Measurements from ENCODE around the gene ITSN2.
A peak's percentile ranks its signal among the peaks of the same experiment; 100 is the strongest.

ITSN2 gene

DNA sequence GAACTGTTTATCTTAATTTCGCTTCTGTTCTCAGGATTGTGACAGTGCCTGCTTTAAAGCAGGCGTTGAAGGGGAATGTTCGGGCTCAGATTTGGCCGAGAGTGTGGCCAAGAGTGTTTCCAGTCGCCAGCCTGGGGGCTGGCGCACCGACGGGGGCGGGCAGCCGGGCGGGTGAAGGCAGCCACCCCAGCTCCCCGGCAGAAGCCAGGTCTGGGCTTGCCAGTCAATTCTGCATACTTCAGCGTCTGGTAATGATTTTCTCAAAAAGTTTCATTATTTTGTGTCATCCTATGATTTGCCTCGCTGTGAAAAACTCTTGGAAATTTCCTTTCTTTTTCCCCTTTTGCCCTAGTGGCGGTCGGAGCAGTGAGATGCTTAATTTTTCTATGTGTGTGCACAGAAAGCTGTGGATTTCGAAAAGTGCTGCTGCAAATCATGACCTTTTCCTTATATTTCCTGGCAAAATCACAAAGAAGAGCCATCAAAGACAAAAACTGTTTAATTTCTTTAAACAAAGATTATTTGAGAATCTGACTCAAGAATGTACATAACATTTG, 184.6 kb downstream of the ITSN2 start:
- peak; percentile 4 for DNase-seq (ENCODE audit: low read depth)
- TF ChIP-seq, protein P1, sequence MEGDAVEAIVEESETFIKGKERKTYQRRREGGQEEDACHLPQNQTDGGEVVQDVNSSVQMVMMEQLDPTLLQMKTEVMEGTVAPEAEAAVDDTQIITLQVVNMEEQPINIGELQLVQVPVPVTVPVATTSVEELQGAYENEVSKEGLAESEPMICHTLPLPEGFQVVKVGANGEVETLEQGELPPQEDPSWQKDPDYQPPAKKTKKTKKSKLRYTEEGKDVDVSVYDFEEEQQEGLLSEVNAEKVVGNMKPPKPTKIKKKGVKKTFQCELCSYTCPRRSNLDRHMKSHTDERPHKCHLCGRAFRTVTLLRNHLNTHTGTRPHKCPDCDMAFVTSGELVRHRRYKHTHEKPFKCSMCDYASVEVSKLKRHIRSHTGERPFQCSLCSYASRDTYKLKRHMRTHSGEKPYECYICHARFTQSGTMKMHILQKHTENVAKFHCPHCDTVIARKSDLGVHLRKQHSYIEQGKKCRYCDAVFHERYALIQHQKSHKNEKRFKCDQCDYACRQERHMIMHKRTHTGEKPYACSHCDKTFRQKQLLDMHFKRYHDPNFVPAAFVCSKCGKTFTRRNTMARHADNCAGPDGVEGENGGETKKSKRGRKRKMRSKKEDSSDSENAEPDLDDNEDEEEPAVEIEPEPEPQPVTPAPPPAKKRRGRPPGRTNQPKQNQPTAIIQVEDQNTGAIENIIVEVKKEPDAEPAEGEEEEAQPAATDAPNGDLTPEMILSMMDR (IDR thresholded peaks at IDR 0.05; ENCODE audit: low read length, missing control alignments), result peak; percentile 2
- peak overlapping the region; percentile 32 for H3K4me3 ChIP-seq (replicated peaks; ENCODE audit: low read depth, low read length)

DNA sequence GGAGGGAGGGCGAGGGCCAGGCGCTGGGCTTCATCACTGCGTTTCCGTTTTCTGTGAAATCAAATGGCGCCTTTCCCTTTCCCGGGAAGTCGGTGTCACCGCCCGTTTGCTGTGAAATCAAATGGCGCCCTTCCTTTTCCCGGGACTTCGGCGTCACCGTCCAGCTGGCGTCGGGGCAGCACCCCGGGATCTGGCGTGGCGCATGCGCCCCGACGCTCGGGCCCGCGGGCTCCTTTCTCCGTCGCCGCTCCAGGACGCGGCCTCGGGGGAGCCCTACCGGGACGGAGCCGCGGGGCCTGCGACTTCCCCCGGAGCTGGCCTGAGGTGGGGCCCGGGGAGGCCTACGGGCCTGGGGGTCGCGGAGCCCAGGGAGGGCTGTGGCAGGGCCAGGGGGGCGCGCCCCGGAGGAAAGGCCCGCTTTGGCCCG, 185.5 kb downstream of the ITSN2 start, which contains the start of gene FAM228A:
Gene FAM228A, plus strand, starts transcription at position 203 of the 427 bp plus-strand sequence. CDS start 428 bp downstream, outside the sequence.
- DNase-seq (ENCODE audit: low read depth), result no peak
- H3K4me3 ChIP-seq (replicated peaks; ENCODE audit: low read depth, low read length), result peak within 1 kb of the TSS; percentile 32
- TF ChIP-seq, protein P1 (IDR thresholded peaks at IDR 0.05; ENCODE audit: low read length, missing control alignments), result no peak

DNA sequence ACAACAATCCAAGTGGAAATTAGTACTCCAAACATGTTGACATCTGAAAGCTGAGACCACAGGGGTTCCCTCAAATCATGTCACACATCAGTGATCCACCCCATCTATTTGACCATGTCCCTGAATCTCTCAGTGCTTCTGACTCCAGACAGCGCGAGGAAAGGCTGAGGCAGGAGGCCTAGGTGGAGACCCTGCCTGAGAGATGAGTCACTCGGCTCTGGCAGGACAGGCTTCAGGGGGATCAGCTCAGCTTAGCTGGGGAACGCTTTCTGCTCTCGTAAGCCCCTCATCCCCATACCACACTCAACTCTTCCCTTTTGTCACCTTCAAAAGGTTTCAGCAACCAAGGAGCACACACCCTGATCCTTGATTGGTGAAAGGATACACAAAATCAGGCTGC, 191.3 kb downstream of the ITSN2 start:
- TF ChIP-seq, protein P1 (IDR thresholded peaks at IDR 0.05; ENCODE audit: low read length, missing control alignments), result no peak
- no peak overlapping the region for H3K4me3 ChIP-seq (replicated peaks; ENCODE audit: low read depth, low read length)
- DNase-seq (ENCODE audit: low read depth), result no peak

DNA sequence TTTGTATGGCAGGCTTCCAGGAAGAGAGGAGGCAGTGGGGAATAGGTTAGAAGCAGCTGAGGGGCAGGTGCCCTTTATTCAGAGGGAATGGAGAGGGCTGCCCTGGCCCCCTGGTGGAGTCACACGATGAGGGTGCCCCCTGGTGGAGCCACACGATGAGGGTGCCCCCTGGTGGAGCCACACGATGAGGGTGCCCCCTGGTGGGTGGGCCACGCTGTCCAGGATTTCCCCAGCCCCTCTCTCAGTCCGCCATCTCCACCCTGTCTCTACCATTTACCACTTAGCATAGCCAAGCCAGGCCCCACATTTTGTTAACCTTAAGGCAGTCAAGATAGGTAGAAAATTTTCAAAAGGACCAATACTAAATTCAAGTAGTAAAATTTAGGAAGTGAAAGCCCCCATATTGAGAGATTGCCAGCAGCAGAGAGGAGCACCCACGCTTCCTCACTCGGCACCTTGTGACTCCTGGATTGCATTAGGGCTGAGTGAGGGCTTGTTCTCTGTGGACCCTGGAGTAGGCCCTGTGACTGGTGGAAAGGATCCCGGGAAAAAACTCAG, 195.8 kb downstream of the ITSN2 start:
- no peak overlapping the region for H3K4me3 ChIP-seq (replicated peaks; ENCODE audit: low read depth, low read length)
- TF ChIP-seq, protein P1 (IDR thresholded peaks at IDR 0.05; ENCODE audit: low read length, missing control alignments), result peak; percentile 54
- peak; percentile 13 for DNase-seq (ENCODE audit: low read depth)

DNA sequence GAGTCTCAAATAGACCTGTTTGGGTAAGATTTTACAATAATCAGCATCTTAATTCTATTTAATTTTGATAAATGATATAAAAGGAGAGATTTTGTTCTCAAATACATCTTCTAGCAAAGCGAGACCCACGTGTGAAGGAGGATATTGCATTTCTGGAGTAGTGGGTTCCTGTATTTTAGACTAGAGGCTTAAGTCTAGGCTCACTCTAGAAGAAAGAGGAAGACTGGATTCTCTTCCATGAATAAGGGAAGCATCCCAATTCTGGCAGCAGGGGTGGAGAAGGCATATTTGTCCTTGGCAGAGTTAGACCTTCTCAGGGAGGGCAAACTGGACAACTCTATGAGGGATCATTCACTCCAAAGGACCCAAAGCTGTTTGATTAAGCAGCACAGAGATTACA, 196.7 kb downstream of the ITSN2 start:
- DNase-seq (ENCODE audit: low read depth), result no peak
- H3K4me3 ChIP-seq (replicated peaks; ENCODE audit: low read depth, low read length), result no peak overlapping the region
- TF ChIP-seq, protein P1 (IDR thresholded peaks at IDR 0.05; ENCODE audit: low read length, missing control alignments), result no peak

DNA sequence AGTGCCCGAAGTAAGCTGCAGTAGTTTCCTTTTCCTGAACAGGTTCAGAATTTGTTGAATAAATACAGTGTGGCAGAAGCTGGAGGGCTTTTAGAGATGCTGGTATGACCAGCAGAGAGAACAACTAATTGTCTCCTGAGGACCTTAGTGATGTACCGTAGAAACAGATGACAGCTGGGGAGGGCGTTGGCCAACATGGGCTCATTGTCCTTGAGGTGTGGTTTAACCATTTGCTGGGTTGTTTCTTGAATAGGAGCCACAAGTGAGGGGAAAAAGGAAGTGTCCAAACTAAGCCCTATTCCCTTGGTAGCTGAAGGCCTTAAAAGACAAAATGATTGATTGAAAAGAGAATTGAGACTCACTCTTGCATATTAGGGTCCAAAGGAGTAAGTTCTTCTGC, 197.2 kb downstream of the ITSN2 start:
- no peak overlapping the region for H3K4me3 ChIP-seq (replicated peaks; ENCODE audit: low read depth, low read length)
- DNase-seq (ENCODE audit: low read depth), result no peak
- TF ChIP-seq, protein P1 (IDR thresholded peaks at IDR 0.05; ENCODE audit: low read length, missing control alignments), result no peak

DNA sequence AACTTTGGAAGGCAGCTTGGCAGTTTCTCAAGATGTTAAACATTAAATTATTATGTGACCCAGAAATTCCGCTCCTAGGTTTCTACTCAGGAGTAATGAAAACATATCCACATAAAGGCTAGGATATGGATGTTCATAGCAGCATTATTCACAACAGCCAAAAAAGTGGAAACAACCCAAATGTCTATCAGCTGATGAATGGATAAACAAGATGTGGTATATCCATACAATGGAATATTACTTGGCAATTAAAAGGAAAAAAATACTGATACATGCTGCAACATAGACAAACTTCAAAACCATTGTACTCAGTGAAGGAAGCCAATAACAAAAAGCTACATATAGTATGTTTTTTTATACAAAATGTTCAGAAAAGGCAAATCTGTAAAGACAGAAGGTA, 197.8 kb downstream of the ITSN2 start:
- DNase-seq (ENCODE audit: low read depth), result no peak
- TF ChIP-seq, protein P1 (IDR thresholded peaks at IDR 0.05; ENCODE audit: low read length, missing control alignments), result no peak
- no peak overlapping the region for H3K4me3 ChIP-seq (replicated peaks; ENCODE audit: low read depth, low read length)
